ENCODE data around the gene INPP5E. TPM values are rescaled to one million over a fixed set of nuclear protein-coding genes. Genes with fewer than 3 reads are reported as not detected.

Gene INPP5E, protein sequence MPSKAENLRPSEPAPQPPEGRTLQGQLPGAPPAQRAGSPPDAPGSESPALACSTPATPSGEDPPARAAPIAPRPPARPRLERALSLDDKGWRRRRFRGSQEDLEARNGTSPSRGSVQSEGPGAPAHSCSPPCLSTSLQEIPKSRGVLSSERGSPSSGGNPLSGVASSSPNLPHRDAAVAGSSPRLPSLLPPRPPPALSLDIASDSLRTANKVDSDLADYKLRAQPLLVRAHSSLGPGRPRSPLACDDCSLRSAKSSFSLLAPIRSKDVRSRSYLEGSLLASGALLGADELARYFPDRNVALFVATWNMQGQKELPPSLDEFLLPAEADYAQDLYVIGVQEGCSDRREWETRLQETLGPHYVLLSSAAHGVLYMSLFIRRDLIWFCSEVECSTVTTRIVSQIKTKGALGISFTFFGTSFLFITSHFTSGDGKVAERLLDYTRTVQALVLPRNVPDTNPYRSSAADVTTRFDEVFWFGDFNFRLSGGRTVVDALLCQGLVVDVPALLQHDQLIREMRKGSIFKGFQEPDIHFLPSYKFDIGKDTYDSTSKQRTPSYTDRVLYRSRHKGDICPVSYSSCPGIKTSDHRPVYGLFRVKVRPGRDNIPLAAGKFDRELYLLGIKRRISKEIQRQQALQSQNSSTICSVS
- 6.1 and 6.5 TPM in 2 replicates for total RNA-seq (2014; rRNA removed; shearing (Covaris generic))
- polyA plus RNA-seq (2015; cell fraction: cytosol; rRNA removed) = 11.4 and 17.5 TPM in 2 replicates
- 51.6 and 58.3 TPM in 2 replicates for polyA plus RNA-seq (2015; cell fraction: nucleus; rRNA removed)

DNA sequence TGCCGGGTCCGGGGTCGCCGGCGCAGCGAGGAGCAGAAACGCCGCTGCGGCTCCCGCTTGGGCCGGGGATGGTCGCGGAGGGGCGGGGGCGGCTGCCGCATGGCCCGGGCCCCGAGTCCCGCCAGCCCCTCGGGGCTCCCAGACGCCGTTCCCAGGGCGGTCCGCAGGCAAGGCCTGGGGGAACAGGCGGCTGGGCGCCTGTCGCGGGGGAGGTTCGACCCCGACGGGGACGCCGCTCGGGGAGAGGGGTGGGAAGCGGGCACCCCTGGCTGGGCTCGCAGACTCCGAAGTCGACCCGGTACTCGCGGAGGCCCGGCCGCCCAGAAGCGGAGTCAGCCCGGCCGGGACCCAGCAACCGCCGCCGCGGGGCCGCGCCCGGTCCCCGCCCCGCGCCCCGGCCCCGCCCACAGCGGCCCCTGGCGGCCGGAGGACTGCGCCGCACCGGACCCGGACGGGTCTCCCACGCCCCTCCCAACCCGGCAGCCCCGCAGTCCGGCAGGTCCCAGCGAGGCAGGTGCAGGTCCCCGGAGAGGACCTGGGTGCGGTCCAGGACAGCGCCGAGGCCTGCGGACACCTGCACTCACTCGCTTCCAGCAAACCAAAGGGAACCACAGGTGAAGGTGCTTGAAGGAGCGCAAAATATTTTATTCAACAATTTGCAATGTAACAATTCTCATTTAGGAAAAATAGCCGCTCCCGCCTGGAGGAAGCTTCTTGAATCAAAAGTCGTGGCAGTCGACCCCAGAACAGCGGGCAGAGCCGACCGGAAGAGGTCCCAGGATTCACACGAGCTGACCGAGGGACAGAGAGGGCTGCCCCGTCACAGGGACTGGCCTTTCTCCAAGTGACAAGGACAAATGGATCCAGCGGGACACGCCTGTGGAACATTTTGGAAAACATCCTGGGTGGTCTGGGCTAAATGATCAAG, at the start of gene INPP5E:
Gene INPP5E, minus strand, starts transcription at position 365 of the 928 bp plus-strand sequence. CDS start 426 bp downstream, outside the sequence.
- in situ Hi-C loops (cut with HindIII; ENCODE audit: low pct_unique_long_range_greater_than_20kb, low sequenced_read_pairs) = no loop called here
- DNase-seq (ENCODE audit: low read depth, low spot score) = peak; percentile 56

DNA sequence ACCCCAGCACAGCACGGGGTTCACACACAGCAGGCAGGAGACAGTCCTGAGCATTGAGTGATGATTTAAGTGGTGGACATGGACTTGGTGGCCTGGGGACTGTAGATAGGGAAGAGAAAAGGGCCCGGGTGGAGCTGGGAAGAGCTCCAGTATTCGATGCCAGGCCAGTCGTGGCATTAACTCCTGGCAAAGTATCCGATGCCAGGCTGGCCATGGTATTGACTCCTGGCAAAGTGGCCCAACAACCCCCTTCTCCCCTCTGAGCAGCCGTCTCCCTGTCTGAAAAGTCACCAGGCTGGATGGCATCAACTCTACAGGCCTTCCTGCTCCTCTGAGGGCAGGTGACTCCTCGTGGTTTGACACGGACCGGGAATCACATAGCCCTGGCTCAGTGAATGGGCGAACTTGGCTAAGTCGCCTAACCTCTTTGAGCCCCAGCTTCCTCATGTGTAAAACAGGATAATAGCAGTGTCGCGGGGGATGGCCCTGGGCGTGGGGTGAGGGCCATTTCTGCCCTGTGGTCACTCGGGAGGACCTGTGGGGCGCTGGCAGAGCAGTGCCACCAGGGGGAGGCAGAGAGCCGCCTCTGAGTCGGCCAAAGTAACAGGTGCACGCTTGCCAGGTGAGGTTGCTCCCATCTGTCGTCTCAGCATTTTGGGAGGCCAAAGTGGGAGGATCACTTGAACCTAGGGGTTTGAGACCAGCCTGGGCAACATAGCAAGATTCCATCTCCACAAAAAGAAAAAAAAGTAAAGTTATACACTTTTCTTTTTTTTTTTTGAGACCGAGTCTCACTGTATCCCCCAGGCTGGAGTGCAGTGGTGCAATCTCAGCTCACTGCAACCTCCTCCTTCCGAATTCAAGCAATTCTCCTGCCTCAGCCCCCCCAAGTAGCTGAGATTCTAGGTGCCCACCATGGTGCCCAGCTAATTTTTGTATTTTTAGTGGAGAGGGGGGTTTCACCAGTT, 48.9 kb upstream of the INPP5E start:
- in situ Hi-C loops (cut with HindIII; ENCODE audit: low pct_unique_long_range_greater_than_20kb, low sequenced_read_pairs) = no loop called here
- peak; percentile 63 for DNase-seq (ENCODE audit: low read depth, low spot score)

DNA sequence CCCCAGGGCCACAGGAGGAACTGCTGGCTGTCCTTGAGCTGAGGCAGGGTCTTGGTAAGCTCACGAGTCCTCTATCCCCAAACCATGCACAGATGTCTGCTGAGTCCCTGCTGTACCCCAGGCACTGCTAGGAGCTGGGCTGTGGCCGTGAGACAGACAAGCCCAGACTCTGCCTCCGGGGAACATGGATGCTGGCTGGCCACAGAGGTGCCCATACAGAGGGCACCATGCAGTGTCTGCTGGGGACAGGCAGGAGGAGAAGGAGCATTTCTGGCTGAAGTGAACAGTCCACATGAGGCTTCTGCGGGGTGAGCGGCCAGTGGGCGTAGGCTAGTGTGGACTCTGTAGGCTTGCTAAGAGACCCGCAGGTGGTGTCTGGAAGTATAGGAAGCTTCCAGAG, 48.0 kb upstream of the INPP5E start:
- DNase-seq (ENCODE audit: low read depth, low spot score) = no peak
- in situ Hi-C loops (cut with HindIII; ENCODE audit: low pct_unique_long_range_greater_than_20kb, low sequenced_read_pairs) = no loop called here

DNA sequence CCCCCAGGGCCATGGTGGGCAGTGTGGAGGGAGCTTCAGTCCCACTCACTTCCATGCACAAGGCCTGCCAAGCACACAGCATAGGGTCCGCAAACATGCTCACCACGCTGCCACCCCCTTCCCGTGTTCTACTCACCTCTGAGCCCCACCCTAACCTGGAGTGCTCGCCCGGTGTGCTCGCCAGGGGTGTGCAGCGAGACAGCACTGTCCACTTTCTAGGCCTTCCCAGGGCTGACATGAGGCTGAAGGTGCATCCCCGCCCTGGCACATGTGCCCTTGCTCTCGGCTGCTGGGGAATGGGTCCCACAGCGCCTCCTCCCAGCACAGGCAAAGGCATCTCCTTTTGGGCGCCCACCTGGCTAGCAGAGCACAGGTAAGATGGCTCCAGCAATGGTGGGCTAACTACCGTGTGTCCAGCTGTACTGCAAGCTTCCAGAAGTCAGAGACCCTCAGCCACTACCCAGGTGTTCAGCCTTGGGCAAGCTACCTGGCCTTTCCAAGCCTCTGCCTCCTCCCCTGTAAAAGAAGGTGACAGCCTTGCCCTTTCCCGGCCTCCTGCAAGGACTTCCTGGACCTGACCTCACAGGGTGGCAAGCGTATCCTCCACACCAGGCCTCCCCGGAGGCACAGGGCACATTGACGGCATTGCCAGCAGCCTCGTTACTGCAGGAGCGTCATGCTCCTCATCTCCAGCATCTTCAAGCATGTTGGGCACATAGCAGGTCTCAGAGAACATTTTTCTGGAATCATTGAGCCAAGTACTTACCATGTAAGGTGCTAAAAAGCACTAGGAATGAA, 47.4 kb upstream of the INPP5E start:
- no peak for DNase-seq (ENCODE audit: low read depth, low spot score)
- in situ Hi-C loops (cut with HindIII; ENCODE audit: low pct_unique_long_range_greater_than_20kb, low sequenced_read_pairs) = no loop called here

DNA sequence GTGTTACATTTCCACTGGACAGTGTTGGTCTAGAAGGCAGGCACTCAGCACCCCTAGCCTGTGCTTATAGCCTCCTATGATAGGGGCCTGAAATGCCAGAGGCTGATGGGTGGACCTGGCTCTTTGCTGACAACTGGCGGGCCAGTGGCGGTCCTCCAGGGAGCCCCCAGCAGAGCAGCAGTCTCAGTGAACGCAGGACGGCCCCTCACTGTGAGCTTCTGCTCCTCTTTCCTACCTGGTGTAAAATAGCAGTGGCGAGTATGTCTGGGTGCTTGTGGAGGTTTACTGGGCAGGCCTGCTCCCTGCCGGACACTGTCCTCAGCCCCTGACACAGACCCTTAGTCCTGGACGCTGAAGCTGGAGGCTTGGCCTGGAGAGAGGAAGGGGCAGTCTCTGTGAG, 46.5 kb upstream of the INPP5E start:
- in situ Hi-C loops (cut with HindIII; ENCODE audit: low pct_unique_long_range_greater_than_20kb, low sequenced_read_pairs) = no loop called here
- no peak for DNase-seq (ENCODE audit: low read depth, low spot score)

DNA sequence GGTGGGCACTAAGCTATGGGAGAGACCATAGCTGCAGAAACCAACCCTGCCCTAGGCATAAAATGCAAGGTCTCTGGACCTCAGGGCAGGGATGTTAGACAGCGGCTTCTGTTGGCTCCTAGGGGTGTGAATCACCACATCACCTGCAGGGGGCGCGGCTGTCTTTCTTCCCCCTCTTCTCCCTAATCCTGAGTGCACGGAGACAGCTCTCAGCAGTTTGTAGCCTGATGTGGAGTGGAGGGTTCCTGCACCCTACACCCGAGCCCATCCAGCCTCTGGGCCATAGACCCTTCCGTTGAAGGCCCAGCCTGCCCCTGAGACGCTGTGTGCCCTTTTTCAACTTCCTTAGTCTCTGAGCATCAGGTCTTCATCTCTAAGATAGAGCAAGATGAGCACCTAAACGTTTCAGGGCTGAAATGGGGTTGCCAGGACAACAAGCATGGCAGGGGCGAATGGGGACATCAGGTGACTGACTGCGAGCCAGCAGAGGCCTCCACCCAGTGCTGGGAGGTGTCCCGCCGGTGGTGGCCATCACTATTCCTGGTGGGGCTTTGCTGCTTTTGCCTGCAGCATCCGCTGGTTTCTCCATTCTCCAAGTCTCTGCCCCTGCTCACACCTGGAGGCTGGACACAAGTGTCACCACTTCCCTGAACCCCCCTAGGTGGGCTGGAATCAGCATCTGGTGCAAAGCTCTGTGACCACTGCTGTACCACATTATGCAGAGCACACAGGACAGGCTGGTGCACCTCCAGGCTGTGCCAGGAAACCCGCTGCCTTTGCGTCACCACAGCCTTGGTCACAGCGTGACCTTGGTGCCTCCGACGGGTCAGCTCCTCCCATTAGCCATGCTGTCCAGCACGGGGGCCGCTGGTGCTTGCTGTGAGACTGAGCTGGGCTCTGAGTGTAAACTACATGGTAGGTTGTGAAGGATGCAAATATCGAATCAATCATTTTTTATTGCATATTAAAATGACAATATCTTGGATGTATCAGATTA, 45.7 kb upstream of the INPP5E start:
- in situ Hi-C loops (cut with HindIII; ENCODE audit: low pct_unique_long_range_greater_than_20kb, low sequenced_read_pairs) = no loop called here
- DNase-seq (ENCODE audit: low read depth, low spot score) = peak; percentile 84

DNA sequence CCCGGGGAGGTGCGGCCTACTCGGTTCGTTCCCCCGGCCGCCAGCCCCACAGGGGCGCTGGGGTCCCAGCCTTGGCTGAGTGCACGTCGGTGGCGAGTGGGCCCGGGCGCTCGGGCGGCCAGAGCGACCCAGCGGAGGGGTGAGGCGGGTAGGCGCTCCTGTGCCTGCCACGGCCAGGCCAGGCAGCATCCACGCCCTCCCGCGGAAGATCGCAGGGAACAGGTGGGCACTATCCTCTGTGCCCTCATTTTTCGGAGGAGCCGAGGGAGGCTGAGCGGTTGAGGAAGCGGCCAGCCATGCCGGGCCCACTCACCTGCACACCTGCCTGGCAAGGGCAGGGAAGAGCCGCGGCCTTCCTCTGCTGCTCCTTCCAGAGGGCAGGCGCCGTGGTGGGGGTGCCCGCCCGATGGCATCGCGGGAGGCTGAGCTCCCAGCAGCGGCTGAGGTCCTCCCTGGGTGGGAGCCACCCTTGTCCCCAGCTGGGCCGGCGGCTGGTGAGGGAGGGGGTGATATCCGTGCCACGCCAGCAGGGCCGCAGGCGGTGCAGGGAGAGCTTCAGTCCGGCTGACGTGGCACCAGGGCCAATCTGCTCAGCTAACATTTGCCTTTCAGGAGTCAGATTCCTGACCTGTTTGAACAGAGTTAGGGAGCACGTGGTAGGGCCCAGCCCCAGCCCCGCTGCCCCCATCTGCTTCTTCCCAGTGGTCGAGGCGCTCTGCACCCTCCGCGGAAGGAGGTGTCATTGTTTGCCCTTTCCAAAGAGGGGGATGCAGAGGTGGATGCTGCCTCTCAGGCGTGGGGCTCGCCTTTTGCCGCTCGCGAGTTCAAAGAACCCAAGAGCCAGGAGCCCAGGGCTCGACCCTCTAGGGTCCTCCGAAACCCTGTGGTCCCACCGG, 44.8 kb upstream of the INPP5E start:
- DNase-seq (ENCODE audit: low read depth, low spot score) = peak; percentile 9
- in situ Hi-C loops (cut with HindIII; ENCODE audit: low pct_unique_long_range_greater_than_20kb, low sequenced_read_pairs) = no loop called here

DNA sequence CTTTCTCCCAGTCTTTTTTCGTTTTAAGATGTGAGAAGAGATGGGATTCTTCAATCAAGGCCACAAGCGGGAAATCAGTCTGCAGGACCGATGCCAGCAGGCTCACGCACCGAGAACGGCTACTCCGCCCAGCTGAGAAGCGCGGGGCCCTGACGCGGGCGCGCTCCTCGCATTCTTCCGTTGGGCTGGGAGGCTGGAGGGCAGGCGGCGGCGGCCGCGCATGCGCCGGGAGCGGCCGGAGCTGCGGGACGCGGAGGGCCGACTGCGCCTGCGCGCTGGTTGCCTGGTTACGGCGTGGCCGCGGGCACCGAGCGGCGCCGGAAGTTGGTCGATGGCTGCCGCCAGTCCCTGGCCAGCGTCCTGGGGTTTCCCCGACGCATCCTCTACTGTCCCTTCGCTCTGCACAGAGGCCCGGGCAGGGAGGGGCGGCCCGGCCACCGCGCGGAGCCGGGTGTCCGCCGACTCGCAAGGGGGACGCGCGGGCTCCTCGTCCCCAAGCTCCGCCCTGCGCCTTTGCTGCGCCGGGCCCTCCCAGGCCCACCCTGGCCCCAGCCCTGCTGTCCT, 44.0 kb upstream of the INPP5E start:
- in situ Hi-C loops (cut with HindIII; ENCODE audit: low pct_unique_long_range_greater_than_20kb, low sequenced_read_pairs) = no loop called here
- DNase-seq (ENCODE audit: low read depth, low spot score) = peak; percentile 89

DNA sequence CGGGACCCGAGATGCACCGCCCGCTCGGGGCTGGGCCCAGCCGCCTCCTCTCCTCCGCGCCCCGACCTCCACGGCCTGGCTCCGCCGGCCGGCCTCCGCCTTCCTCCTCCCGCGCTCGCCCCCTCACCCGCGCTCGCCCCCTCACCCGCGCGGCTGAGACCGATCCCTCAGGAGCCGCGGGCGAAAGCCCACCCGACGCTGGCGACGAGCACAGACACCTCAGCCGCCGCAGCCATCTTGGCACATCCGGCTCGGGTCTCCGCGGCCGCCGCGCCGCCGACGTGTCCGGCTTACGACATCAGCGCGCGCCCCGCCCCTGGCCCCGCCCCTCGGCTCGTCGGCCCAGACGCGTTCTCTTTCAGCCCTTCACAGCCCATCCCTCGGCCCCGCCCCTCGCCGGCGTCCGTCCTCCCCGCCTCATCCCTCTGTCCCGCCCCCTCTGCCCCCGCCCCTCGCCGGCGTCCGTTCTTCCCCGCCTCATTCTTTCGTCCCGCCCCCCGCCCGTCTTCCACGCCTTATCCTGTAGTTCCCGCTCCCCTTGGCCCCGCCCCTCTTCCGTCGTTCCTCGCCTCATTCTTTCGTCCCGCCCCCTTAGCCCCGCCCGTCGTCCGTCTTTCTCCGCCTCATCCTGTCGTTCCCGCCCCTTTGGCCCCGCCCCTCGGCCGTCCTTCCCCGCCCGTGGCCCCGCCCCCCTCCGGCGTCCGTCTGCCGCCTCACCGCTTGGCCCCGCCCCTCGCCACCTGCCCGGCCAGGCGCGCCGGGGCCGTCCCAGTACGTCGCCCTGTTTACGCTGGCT, 43.3 kb upstream of the INPP5E start, which contains the start of gene SEC16A:
Gene SEC16A, minus strand, starts transcription at position 248 of the 796 bp plus-strand sequence. CDS start 5,425 bp downstream, outside the sequence.
- DNase-seq (ENCODE audit: low read depth, low spot score) = peak; percentile 98
- in situ Hi-C loops (cut with HindIII; ENCODE audit: low pct_unique_long_range_greater_than_20kb, low sequenced_read_pairs) = no loop called here

DNA sequence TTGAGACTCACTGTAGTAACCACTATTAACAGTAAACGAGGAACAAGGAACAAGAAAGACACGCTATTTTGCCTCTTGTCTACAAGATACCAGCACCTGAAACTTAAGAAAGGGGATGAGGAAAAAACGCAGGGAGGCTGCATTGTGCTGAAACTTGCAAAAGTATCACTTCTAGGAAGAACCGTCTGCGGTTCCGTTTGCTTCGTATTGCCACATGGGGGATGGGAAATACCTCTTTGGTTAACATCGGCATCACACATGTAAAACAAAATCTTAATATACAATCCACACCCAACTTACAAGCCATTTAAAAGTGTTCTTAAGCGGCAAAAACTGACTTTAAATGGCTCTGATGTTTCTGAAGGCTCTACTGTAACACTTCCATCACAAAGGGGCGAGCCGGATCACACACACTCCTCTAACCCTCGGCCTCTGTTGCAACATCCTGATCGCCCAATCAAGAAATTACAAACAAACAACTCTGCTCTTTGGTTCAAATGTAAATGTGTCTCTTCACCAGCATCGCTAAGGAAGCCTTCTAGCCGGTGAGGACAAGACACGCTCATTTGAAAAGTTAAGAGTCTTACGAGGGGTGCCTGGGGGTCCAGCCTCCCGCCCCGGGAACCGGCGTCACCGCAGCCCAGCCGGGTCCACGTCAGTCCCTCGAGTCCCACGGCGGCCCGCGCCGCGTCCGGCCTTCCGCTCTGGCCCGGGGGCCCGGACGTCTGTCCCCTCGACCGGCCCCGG, 42.6 kb upstream of the INPP5E start:
- in situ Hi-C loops (cut with HindIII; ENCODE audit: low pct_unique_long_range_greater_than_20kb, low sequenced_read_pairs) = no loop called here
- DNase-seq (ENCODE audit: low read depth, low spot score) = peak; percentile 35

DNA sequence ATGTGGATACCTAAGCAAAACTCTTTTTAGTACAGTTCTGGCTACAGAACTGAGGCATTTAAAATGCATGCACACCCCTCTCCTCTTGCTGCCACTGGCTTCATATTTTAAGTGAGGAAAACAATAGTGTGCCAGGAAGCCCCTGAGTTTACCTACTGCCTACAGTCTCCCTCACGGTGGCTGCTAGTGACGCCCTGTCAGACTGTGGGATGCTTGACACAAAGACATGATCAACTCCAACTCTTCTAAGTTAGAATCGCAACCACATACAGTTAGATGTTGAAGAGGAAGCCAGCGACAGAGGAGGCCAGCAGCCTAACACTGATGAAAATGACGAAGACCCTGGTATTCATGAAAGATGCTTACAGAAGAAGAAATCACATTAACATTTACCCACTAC, 41.9 kb upstream of the INPP5E start:
- no peak for DNase-seq (ENCODE audit: low read depth, low spot score)
- in situ Hi-C loops (cut with HindIII; ENCODE audit: low pct_unique_long_range_greater_than_20kb, low sequenced_read_pairs) = no loop called here

DNA sequence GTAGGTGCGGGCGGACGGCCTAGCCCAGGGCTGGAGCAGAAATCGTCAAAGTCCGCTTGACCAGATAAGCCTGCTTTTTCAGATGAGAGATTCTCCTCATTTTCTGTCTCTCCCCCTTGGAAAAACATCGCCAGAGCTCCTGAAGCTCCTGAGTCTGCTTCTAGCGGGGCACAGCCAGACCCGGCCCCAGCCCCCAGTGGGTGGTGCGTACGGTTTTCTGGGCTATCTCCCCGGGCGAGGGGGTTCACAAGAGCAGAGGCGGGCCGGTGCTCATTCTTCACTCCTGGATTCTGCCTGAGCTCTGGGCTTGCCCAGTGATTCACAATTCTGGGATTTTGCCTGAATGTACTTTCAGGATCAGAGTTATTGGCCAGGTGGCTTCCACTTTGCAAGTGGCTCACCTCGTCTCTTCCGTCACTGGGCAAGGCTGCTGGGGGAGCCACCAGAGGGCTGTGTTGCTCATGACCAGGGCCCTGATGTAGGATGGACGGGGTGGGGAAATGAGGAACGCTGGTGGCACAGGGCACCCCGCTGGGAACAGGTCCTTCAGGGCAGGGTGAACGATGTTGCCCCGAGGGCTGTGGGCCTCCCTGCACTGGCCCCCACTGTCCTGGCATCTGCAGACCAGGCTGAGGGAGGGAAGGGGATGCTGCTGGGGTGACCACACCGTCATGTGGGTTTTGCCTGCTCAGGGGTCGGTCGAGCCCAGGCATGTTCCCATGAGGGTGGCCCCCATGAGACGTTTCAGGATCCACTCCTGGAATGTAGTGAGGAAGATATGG, 36.9 kb upstream of the INPP5E start:
- in situ Hi-C loops (cut with HindIII; ENCODE audit: low pct_unique_long_range_greater_than_20kb, low sequenced_read_pairs) = no loop called here
- no peak for DNase-seq (ENCODE audit: low read depth, low spot score)
